Heart left ventricle (tissue), 13 donors: Measurements from ENCODE around the gene MAPK11.

Experiments
- POLR2A ChIP-seq, 2 donors: fragments of 450-650 bp; IDR thresholded peaks; one replicate each; pipeline ENCODE4 v1.6.1; 2017; ENCODE audit warnings: antibody characterized with exemption in 2 of 2, mild to moderate bottlenecking in 2 of 2, moderate library complexity in 2 of 2
- TF ChIP-seq, protein P1 (sequence below), 12 donors: fragments of 200-600 bp; sonication (generic) in 4 of 12; IDR thresholded peaks; one replicate each; pipeline versions ENCODE4 v1.5.0 to v1.8.0; 2018 to 2022; ENCODE audit warnings: antibody characterized with exemption in 12 of 12, mild to moderate bottlenecking in 5 of 12
- donor health status: ischemic (EF 13 %, LVEDD 7.1; RV severe dilation, severe dysfunction).
- donor health status: DM: no; HTN: yes; CAD: no.
- donor health status: DM: no; HTN: no; CAD: no.
- donor health status: ischemic (EF 25% LVEDD 6.9; RV normal size, moderate dysfunction).
- donor health status: ischemic (EF 25% LVEDD 5.7; RV mildly dilated, moderate dysfunction).
- donor health status: ischemic (EF 35%, LVEDD 5.7; RV mildly dilated, moderate dysfunction).
- donor health status: nonischemic (EF 11% LVEDD 7.7; RV severe dilation, severe dysfunction).
- donor health status: DM: yes; HTN: yes; CAD: no.
- donor health status: PGD.
- donor health status: ischemic (EF 29% LVEDD 5.4; RV normal size, mild dysfunction).
- donor health status: nonischemic (EF 23%, LVEDD 6.1; RV moderate dilation, normal function).

DNA sequence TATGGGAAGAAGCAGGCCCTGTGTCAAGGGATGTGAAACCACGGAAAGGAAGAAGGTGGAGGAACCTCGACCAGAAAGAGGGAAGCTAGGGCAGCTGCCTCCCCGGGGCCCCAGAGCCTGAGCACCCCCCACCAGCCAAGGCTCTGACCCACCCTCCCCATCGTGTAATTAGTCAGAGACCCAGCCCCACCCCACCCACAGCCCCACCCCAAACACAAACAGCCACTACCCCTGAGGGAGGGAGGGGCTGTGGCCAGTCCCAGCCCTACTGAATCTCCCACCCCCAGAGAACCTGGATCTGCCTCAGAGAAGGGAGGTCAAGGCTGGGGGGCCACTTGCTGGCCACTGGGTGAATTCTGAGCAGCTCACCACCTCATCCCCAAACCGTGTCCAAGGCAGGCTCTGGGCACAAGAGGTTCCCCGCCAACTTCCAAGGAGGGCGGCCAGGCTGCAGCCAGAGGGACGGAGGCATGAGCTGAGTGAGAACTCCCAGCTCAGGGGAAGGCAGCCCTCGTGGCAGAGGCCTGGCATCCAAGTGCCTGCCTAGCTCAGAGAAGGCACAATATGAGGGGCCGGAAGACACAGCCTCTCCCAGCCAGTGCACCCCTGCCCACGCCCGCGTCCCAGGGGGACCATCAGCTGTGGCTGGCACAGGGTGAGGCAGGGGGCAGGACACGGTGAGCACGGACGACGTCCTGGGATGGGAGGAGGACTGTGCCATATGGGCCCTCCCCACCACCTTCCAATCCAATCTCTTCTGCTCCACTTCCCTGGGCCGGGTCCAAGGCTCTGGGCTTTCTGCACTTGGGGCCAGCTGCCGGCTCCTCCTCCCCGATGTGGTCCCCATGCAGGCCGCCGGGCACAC, 34.6 kb upstream of the MAPK11 start:
- TF ChIP-seq, protein P1, sequence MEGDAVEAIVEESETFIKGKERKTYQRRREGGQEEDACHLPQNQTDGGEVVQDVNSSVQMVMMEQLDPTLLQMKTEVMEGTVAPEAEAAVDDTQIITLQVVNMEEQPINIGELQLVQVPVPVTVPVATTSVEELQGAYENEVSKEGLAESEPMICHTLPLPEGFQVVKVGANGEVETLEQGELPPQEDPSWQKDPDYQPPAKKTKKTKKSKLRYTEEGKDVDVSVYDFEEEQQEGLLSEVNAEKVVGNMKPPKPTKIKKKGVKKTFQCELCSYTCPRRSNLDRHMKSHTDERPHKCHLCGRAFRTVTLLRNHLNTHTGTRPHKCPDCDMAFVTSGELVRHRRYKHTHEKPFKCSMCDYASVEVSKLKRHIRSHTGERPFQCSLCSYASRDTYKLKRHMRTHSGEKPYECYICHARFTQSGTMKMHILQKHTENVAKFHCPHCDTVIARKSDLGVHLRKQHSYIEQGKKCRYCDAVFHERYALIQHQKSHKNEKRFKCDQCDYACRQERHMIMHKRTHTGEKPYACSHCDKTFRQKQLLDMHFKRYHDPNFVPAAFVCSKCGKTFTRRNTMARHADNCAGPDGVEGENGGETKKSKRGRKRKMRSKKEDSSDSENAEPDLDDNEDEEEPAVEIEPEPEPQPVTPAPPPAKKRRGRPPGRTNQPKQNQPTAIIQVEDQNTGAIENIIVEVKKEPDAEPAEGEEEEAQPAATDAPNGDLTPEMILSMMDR (IDR thresholded peaks at IDR 0.05): no peak
- no peak for TF ChIP-seq POLR2A (IDR thresholded peaks at IDR 0.05)
